Keratinocyte (primary cell): ENCODE measurements around the gene ECE1. TPM values are rescaled to one million over a fixed set of nuclear protein-coding genes. Genes with fewer than 3 reads are reported as not detected.

ENCODE experiments used
- DNase-seq: peaks from one replicate; pipeline ENCODE4 v3.0.0-alpha.2; 2011; ENCODE audit warnings: low read depth, missing footprints, low spot score
- FAIRE-seq: peaks from 2 replicates; lab custom pipeline; 2011; peaks lifted over from hg19 to GRCh38; lab: Jason Lieb, UNC
- H2AFZ ChIP-seq: 2 replicates; pipeline ENCODE4 v1.6.0; 2012; ENCODE audit warnings: low read length, control low read depth, inconsistent platforms; ENCODE audit not compliant: control insufficient read depth
- H3K27ac ChIP-seq: 2 replicates; pipeline ENCODE4 v1.5.1; 2011; ENCODE audit warnings: low read length; ENCODE audit not compliant: control insufficient read depth, insufficient read depth
- H3K27me3 ChIP-seq: 3 replicates; pipeline ENCODE4 v1.6.0; 2011; ENCODE audit warnings: low read length; ENCODE audit not compliant: control insufficient read depth, insufficient read depth; ENCODE audit errors: extremely low read depth
- H3K36me3 ChIP-seq, 2 experiments: 2 replicates in 1 of 2; 3 replicates in 1 of 2; pipeline ENCODE4 v1.5.1; 2011; ENCODE audit warnings: low read length in 2 of 2, mild to moderate bottlenecking in 1 of 2; ENCODE audit not compliant: control insufficient read depth in 2 of 2, insufficient read depth in 2 of 2; ENCODE audit errors: extremely low read depth in 1 of 2
- H3K4me1 ChIP-seq: 3 replicates; pipeline ENCODE4 v1.5.1; 2011; ENCODE audit warnings: low read length; ENCODE audit not compliant: control insufficient read depth, insufficient read depth; ENCODE audit errors: extremely low read depth
- H3K4me2 ChIP-seq: 3 replicates; pipeline ENCODE4 v1.6.0; 2011; ENCODE audit warnings: low read depth, low read length; ENCODE audit not compliant: control insufficient read depth, insufficient read depth; ENCODE audit errors: extremely low read depth
- H3K4me3 ChIP-seq, 3 experiments: fragments of 200-600 bp in 1 of 3; sonication (generic) in 1 of 3; 2 replicates in 2 of 3; 3 replicates in 1 of 3; pipeline ENCODE4 v1.5.1; 2011 to 2016; ENCODE audit warnings: low read length in 3 of 3, mild to moderate bottlenecking in 3 of 3, control low read depth in 2 of 3, inconsistent platforms in 1 of 3, low read depth in 1 of 3, mixed read lengths in 1 of 3, mixed run types in 1 of 3, moderate library complexity in 1 of 3; ENCODE audit not compliant: control insufficient read depth in 2 of 3, insufficient read depth in 2 of 3; ENCODE audit errors: extremely low read depth in 1 of 3
- H3K79me2 ChIP-seq: 2 replicates; pipeline ENCODE4 v1.6.0; 2012; ENCODE audit warnings: low read length; ENCODE audit not compliant: control insufficient read depth, insufficient read depth
- H3K9ac ChIP-seq: 3 replicates; pipeline ENCODE4 v1.6.0; 2011; ENCODE audit warnings: low read length; ENCODE audit not compliant: control insufficient read depth, insufficient read depth; ENCODE audit errors: extremely low read depth
- H3K9me1 ChIP-seq: 3 replicates; pipeline ENCODE4 v1.6.0; 2011; ENCODE audit warnings: low read length; ENCODE audit not compliant: control insufficient read depth, insufficient read depth; ENCODE audit errors: extremely low read depth
- H3K9me3 ChIP-seq: 2 replicates; pipeline ENCODE4 v1.5.1; 2012; ENCODE audit warnings: low read depth, low read length; ENCODE audit not compliant: control insufficient read depth
- H4K20me1 ChIP-seq: 3 replicates; pipeline ENCODE4 v1.6.0; 2011; ENCODE audit warnings: low read length; ENCODE audit not compliant: control insufficient read depth, insufficient read depth; ENCODE audit errors: extremely low read depth
- CTCF ChIP-seq, 3 experiments: IDR thresholded peaks in 1 of 3; conservative IDR thresholded peaks in 1 of 3; optimal IDR thresholded peaks in 1 of 3; 2 replicates in 2 of 3; 3 replicates in 1 of 3; pipeline versions ENCODE3 to v1.5.1; 2011; ENCODE audit warnings: low read length in 3 of 3, mild to moderate bottlenecking in 3 of 3, moderate library complexity in 2 of 3, control low read depth in 1 of 3, inconsistent platforms in 1 of 3; ENCODE audit not compliant: insufficient read depth in 2 of 3; ENCODE audit errors: extremely low read depth in 1 of 3
- EZH2 ChIP-seq: IDR thresholded peaks from one replicate; pipeline ENCODE4 v1.6.1; 2012; ENCODE audit warnings: inconsistent platforms, mild to moderate bottlenecking, low read length, moderate library complexity
- dilution Hi-C: fragments of 300-500 bp; cut with MboI; formaldehyde crosslinking; loops from one replicate; pipeline ENCODE4 v1.7.0; 2020; ENCODE audit warnings: low sequenced_read_pairs; ENCODE audit not compliant: extremely low pct_ligation_motif_present
- polyA plus RNA-seq, 5 experiments: library from polyadenylated mRNA; depleted of rRNA in 3 of 5; stranded (reverse) in 3 of 5; stranded (forward) in 1 of 5; unstranded in 1 of 5; fragments of >200 nt; gene quantifications; 1 replicate in 1 of 5; 2 replicates in 3 of 5; 3 replicates in 1 of 5; pipeline versions ENCODE4 v1.2.1 to v1.2.3, GENCODE V29; 2011 to 2012; ENCODE audit warnings: missing spikeins in 2 of 5, low read depth in 1 of 5, low replicate concordance in 1 of 5

The ECE1 gene
- polyA plus RNA-seq, 1 donor (not counting 4 experiments of a cell fraction or from before 2014, with no cell fraction given), result 59.1 TPM

- Histone ChIP-seq H3K4me2 (no peak overlapping the region), H3K9me1 (no peaks in the 10 kb centered on the region), H3K27ac (no peak overlapping the region), H3K4me1 (peaks cover 6% of the 10 kb centered on the region), H3K79me2 (no peaks in the 10 kb centered on the region), H3K9ac (no peak overlapping the region), H3K27me3 (no peaks in the 10 kb centered on the region), H3K36me3 (peaks cover 9 to 25% of the 10 kb centered on the region in 2 experiments), H2AFZ (no peak overlapping the region), H4K20me1 (no peaks in the 10 kb centered on the region), H3K4me3 (no peak overlapping the region), H3K9me3 (no peaks in the 10 kb centered on the region)
- DNase-seq (no peak), FAIRE-seq (no peak)
- TF ChIP-seq CTCF (optimal IDR thresholded peaks at IDR 0.05 in 1 of 3, IDR thresholded peaks at IDR 0.05 in 1 of 3, conservative IDR thresholded peaks at IDR 0.05 in 1 of 3; ENCODE audit: extremely low read depth in 1 of 3, insufficient read depth in 2 of 3, low read length in 3 of 3) (no peak), EZH2 (no peak)
- dilution Hi-C loops, result loop anchor here (10.0 kb wide), 1 partner anchor 118 kb away; no protein-coding TSS in a partner anchor
These were observed 43.2 kb downstream of the ECE1 start for GRCh38 chr1:21246905-21247642.

- no peaks in the 10 kb centered on the region for H3K79me2 ChIP-seq
- no peaks in the 10 kb centered on the region for H4K20me1 ChIP-seq
- FAIRE-seq, result no peak
- H3K4me3 ChIP-seq, result no peak overlapping the region
- no peaks in the 10 kb centered on the region for H3K9me1 ChIP-seq
- H3K27ac ChIP-seq, result no peak overlapping the region
- no peaks in the 10 kb centered on the region for H3K9me3 ChIP-seq
- no peak overlapping the region for H2AFZ ChIP-seq
- TF ChIP-seq CTCF (optimal IDR thresholded peaks at IDR 0.05 in 1 of 3, IDR thresholded peaks at IDR 0.05 in 1 of 3, conservative IDR thresholded peaks at IDR 0.05 in 1 of 3; ENCODE audit: extremely low read depth in 1 of 3, insufficient read depth in 2 of 3, low read length in 3 of 3) (no peak), EZH2 (no peak)
- peaks cover 12 to 21% of the 10 kb centered on the region in 2 experiments for H3K36me3 ChIP-seq
- no peak for DNase-seq
- H3K27me3 ChIP-seq, result no peaks in the 10 kb centered on the region
- no peak overlapping the region for H3K4me2 ChIP-seq
- dilution Hi-C loops, result loop anchor here (10.0 kb wide), 1 partner anchor 119 kb away; no protein-coding TSS in a partner anchor
- H3K4me1 ChIP-seq, result no peaks in the 10 kb centered on the region
- no peak overlapping the region for H3K9ac ChIP-seq
These were observed 44.5 kb downstream of the ECE1 start for GRCh38 chr1:21245688-21246229.
